Non-pigmented ciliary epithelial cell (primary cell): ENCODE measurements around the gene DEK.
A peak's percentile ranks its signal among the peaks of the same experiment; 100 is the strongest.
"Not testable (repeated sequence)": the region's sequence is repeated elsewhere in the genome, so short reads cannot be mapped to it uniquely, and the experiment has no call there.

Experiments
- DNase-seq: peaks from one replicate; pipeline ENCODE4 v3.0.0-alpha.2; 2010; ENCODE audit warnings: low read depth

DEK gene

GRCh38 chr6:18264219-18264922 is at the start of gene DEK:
DEK (minus strand) TSS chr6:18264530; CDS start chr6:18263987, 543 bp downstream.
- DNase-seq = no peak

GRCh38 chr6:18312368-18312767 is 48.0 kb upstream of the DEK start:
- DNase-seq = no peak

DNA sequence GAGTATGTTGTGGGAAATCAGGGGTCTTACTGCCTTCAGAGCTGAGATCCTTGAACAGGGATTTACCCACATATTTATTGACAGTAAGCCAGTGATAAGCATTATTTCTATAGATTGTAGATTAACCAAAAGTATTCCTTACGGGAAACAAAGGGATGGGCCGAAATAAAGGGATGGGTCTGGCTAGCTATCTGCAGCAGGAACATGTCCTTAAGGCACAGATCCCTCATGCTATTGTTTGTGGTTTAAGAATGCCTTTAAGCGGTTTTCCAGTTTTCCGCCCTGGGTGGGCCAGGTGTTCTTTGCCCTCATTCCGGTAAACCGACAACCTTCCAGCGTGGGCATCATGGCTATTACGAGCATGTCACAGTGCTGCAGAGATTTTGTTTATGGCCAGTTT is 45.7 kb upstream of the DEK start:
- not testable (repeated sequence) for DNase-seq

DNA sequence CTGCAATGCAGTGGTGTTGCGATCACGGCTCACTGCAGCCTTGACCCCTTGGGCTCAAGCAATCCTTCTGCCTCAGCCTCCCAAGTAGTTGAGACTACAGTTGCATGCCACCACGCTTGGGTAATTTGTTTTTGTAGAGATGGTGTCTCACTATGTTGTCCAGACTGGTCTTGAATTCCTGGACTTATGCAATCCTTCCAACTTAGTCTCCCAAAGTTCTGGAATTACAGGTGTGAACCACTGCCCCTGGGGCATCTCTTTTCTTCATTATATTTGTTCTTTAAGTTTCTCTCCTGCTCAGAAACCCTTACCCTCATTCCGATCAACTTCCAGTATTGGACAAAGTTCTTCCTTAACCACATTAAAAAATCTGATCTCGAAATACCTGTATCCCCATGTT is 44.7 kb upstream of the DEK start:
- DNase-seq = no peak

- peak; percentile 60 for DNase-seq
These were observed 43.9 kb upstream of the DEK start for GRCh38 chr6:18308070-18308735.

- peak; percentile 70 for DNase-seq
These were observed 42.6 kb upstream of the DEK start for GRCh38 chr6:18306977-18307376.

DNA sequence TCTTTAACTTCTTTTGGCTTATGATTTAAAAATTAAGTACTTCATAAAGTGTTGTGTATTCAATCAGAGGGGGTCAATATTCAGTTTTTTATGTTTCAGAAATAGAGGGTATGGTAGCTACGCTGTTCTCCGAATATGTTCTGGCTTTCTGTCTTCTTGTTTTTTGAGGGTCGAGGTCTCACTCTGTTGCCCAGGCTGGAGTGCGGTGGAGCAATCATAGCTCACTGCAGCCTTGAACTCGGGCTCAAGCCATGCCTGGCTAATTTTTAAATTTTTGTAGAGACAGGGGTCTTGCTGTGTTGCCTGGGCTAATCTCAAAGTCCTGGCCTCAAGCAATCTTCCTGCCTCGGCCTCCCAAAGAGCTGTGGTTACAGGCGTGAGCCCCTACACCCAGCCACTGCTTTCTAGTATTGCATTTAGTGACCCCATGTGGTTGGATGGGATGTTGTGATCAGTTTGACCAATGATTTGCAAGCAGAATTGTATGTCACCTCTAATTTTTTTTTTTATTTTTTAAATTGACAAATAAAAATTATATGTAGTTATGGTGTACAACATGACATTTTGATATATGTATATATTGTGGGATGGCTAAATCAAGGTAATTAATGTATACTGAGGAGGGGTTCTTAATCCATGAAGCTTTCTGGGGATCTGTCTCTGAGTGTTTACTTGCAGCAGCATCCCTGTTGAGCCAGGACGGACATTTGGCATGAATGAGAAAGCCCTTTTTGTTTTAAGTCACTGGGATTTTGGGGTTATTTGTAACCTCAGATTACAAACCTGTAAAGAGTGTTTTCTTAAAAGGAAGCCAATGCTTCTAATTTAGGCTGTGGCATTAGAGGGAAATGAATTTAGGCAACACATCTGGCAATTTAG is 38.5 kb upstream of the DEK start:
- DNase-seq = no peak

- DNase-seq = no peak
These were observed 29.0 kb upstream of the DEK start for GRCh38 chr6:18293076-18293904.

- DNase-seq = no peak
These were observed 25.0 kb upstream of the DEK start for GRCh38 chr6:18289283-18289682.

GRCh38 chr6:18284261-18284660 is 19.9 kb upstream of the DEK start:
- DNase-seq = no peak

DNA sequence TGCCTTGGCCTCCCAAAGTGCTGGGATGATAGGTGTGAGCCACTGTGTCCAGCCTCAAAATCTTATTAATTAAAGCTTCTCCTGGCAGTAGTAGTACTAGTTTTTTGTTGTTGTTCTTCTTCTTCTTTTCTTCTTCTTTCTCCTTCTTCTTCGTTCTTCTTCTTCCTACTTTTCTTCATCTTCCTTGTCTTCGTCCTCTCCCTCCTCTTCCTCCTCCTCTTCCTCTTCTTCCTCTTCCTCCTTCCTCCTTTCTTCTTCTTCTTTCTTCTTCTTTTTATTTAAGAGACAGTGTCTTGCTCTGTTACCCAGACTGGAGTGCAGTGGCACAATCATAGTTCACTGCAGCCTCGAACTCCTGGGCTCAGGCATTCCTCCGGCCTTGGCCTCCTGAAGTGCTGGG is 17.2 kb upstream of the DEK start:
- DNase-seq = no peak

DNA sequence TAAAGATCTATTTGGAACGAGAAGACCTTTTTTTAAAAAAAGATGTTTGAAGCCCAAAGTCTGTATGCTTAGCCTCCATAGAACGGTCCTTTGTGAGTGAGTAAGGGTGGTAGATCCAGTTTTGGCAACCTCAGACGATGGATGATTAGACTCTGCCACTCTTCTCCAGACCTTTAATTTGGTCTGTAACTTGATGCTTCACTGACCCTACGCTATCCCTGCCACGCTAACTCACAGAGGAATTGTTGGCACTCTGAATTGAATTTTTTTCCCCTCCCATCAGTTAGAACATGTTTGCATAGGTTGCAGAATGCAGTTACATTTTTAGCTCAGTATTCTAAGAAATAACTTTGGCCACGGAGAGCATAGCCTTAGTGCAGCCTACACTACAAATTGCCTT is 15.8 kb upstream of the DEK start:
- no peak for DNase-seq

DNA sequence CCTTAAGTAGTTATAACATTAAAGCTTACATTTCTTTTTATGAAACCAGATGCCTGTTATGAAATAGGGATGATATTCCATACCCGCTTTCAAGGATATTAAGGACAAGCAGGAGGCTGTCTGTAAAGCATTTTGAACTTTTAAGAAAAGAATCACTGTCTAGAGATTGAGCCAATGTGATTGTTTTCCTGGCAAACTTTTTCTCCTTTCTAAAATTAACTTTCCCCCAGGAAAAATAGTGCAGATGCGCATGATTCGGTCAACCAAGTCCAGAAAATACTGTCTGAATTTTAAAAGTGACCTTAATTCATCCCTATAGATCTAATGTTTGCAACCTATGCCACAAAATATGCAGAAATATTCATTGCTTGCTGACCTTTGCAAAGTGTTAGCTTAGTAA is 15.1 kb upstream of the DEK start:
- no peak for DNase-seq

DNA sequence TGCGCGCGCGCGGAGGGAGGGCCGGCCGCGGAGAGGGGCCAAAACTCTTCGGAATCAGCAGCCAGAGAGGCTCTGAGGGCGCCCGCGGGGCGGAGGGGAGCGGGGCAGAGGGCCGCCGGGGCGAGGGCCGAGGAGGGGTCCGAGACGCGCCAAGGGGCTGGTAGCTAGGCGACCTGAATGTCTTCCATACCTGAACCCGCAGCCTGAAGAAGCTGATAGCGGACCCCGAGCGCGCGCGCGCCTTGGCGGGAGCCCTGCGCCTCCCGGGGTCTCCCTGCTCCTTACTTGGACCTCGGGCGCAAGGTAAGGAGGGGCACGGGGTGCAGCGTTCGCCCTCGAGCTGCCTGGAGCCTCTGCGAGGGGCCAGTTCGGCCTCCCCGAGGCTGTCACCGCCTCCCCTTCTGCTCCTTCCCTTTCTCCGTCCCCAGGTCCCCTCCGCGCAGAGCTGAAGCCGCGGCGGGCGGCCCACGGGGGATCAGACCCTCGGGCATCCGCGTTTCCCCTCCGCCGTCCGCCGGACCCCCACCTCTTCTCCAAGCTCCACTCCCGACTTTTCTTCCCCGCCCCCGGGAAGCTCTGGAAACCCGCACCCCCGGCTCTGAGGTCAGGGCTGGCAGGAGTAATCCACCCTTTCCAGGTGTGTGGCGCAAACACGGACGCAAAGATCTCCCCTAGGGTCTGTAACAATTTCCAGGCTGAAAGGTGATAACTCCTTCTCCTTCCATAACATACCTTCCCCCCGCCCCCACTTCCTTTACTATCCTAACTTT is 13.1 kb upstream of the DEK start:
- no peak for DNase-seq

DNA sequence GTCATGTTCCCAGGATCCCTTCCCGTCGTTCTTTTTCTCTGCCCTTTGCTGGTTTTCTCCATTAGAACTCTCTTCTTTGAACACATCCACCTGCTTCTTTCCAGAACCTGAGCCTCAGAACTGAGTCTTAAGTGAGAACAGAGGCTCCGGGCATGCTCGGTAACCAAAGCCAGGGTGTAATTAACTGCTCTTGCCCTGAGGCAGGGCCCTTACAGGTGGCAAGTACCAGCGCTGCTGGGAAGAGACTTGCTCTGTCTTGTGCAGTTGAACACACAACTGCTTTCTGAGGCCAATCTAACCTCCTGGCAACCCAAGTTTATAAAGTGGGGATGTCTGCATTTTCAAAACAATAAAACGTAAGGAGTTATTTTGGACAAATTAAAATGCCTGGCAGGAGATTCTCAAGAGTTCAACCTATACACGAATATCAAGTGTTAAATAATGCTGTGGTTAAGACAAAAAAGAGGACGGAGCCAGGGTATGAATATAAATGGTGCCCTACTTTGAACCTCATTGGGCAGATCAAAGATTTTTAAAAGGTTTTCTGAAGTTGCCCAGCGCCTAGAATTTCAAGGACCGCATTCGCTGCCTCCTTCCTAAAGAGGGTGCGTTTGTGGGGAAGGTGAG is 12.4 kb upstream of the DEK start:
- no peak for DNase-seq

DNA sequence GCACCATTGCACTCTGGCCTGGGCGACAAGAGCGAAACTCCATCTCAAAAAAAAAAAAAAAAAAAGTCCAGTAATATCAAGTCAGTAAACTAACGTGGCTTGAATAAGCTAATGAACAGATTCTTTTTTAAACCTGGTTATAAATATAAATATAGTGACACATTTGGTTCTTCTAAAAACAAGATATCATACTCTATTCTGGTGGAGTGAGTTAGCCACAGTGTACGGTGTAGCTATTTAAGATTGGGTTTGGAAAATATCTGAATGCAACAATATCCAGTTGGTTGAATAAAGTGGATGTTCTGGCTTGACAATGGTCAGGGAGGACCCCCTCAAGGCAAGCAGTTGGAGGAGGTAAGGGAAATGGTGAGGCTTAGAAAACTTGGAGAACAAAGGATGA is 5.9 kb upstream of the DEK start:
- DNase-seq = no peak

- DNase-seq = no peak
These were observed 5.4 kb upstream of the DEK start for GRCh38 chr6:18269717-18270116.

DNA sequence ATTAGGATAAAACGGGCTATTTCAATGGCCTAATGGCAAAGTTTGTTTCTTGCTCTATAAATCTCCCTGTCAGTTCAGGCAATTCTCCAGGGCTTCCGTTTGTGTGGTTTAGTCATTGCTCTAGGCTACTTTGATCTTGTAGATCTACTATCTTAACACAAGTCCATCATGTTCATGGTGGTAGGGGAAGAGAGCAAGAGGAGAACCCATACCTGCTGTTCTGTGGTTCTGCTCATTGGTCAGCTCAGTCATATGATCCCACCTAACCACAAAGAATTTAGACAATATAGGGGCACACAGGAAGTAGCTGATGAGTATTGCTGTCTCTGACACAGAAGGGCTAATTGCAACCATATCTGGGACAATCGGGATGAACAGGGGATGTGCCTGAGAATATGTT is 4.9 kb upstream of the DEK start:
- DNase-seq = no peak

DNA sequence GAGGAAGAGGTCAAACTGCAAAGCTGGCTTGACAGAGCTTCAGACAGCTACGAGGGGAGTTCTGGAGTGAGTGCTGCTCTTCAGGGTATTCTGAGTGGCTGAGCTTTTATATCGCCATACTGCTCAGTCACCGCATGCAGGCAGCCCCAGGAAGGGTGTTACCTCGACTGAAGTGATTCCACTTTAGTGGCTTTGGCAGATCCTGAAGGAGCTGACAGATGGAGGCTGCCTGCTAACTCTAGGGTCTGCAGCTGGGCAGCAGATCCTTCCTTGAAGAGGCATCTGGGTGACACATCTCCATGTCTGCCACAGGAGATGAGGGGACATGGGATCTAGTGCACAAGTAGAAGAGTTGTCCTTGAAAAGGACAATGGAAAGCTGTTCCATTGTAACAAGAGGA is 3.7 kb upstream of the DEK start:
- DNase-seq = no peak

DNA sequence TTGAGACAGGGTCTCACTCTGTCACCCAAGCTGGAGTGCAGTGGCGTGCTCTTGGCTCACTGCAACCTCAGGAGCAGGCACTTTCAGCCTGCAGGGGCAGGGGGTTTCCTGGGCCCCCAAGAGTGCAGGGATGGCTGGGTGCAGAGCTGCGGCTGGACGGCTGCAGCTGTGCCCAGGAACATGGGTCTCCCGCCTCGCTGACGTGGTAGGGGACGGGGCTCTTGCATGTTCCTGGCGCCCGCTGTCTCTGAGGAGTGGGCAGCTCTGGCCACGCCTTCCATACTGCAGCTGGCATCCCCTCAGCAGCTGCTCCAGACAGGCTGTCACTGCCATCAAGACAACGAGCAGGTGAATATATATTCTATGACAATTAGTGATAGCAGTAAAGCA is 2.2 kb upstream of the DEK start:
- DNase-seq = no peak
